ENCODE measurements around the gene AGTPBP1.

GRCh38 chr9:85729882-85730281 lies 11.9 kb downstream of the AGTPBP1 start:
- TF ChIP-seq ZNF274 (IDR thresholded peaks at IDR 0.05; ENCODE audit: low read depth, low read length) (no peak), YY1 (IDR thresholded peaks at IDR 0.05; ENCODE audit: insufficient read depth, insufficient read length) (no peak)
